ENCODE data around the gene VPS33A. TPM values are rescaled to one million over a fixed set of nuclear protein-coding genes. Genes with fewer than 3 reads are reported as not detected.
A peak's percentile ranks its signal among the peaks of the same experiment; 100 is the strongest.
"Not testable (repeated sequence)": the region's sequence is repeated elsewhere in the genome, so short reads cannot be mapped to it uniquely, and the experiment has no call there.

VPS33A gene
- total and polyA plus RNA-seq, 5 donors from 2014 or later: 27.4 to 51.4 (median 39.7) TPM

GRCh38 chr12:122204167-122205052 is 61.9 kb downstream of the VPS33A start:
- peak; percentile 21 to 25 for ATAC-seq (ENCODE audit: low read depth in 2 of 2)
- peaks cover 5% of the 10 kb centered on the region for H3K27me3 ChIP-seq (ENCODE audit: control insufficient read depth, insufficient read depth, low read length)
- no peak overlapping the region for H3K4me3 ChIP-seq (ENCODE audit: low read depth, low read length)

GRCh38 chr12:122203301-122204166 is 62.8 kb downstream of the VPS33A start, which contains the start of gene B3GNT4:
Gene B3GNT4, plus strand, starts transcription at chr12:122203709. Its CDS starts 910 bp downstream, at chr12:122204619.
- H3K4me3 Mint-ChIP-seq: peak within 1 kb of the TSS; percentile 81 to 88 (median 84)
- peak; percentile 48 to 65 (median 59) for DNase-seq
- no peak within 1 kb of the TSS for H3K27ac Mint-ChIP-seq
- peaks cover 5% of the 10 kb centered on the region for H3K27me3 ChIP-seq (ENCODE audit: control insufficient read depth, insufficient read depth, low read length)
- peak; percentile 56 to 57 for ATAC-seq (ENCODE audit: low read depth in 2 of 2)
- H3K9me3 ChIP-seq (ENCODE audit: control insufficient read depth in 2 of 2, low read length in 2 of 2): no peaks in the 10 kb centered on the region
- peaks cover 0 to 2% (median 0%) of the 10 kb centered on the region in 7 donors for H3K9me3 Mint-ChIP-seq
- peaks cover 8% of the 10 kb centered on the region for H3K36me3 Mint-ChIP-seq
- peak within 1 kb of the TSS; percentile 53 for H3K4me3 ChIP-seq (ENCODE audit: low read depth, low read length)
- no peak within 1 kb of the TSS for H3K27ac ChIP-seq (ENCODE audit: insufficient read depth, low read length, poor library complexity, severe bottlenecking)
- H3K36me3 ChIP-seq (ENCODE audit: control insufficient read depth, insufficient read depth, low read length): peaks cover 13% of the 10 kb centered on the region
- peaks cover 39% of the 10 kb centered on the region for H3K27me3 Mint-ChIP-seq
- H3K4me1 ChIP-seq (ENCODE audit: control insufficient read depth, insufficient read depth, low read length, poor library complexity, severe bottlenecking): peaks cover 13% of the 10 kb centered on the region
- H3K4me1 Mint-ChIP-seq: peaks cover 0 to 17% (median 6%) of the 10 kb centered on the region in 4 donors

More at GRCh38 chr12:122204167-122205052, 61.9 kb downstream of the VPS33A start:
- H3K36me3 ChIP-seq (ENCODE audit: control insufficient read depth, insufficient read depth, low read length): peaks cover 14% of the 10 kb centered on the region
- peak overlapping the region; percentile 23 for H3K27ac ChIP-seq (ENCODE audit: insufficient read depth, low read length, poor library complexity, severe bottlenecking)
- peaks cover 32% of the 10 kb centered on the region for H3K27me3 Mint-ChIP-seq
- peak overlapping the region; percentile 74 to 88 (median 84) for H3K4me3 Mint-ChIP-seq
- peaks cover 10% of the 10 kb centered on the region for H3K36me3 Mint-ChIP-seq
- no peak overlapping the region for H3K27ac Mint-ChIP-seq
- no peak for DNase-seq
- H3K4me1 ChIP-seq (ENCODE audit: control insufficient read depth, insufficient read depth, low read length, poor library complexity, severe bottlenecking): peaks cover 13% of the 10 kb centered on the region
- H3K9me3 ChIP-seq (ENCODE audit: control insufficient read depth in 2 of 2, low read length in 2 of 2): no peaks in the 10 kb centered on the region
- peaks cover 0 to 17% (median 6%) of the 10 kb centered on the region in 4 donors for H3K4me1 Mint-ChIP-seq
- peaks cover 0 to 2% (median 0%) of the 10 kb centered on the region in 7 donors for H3K9me3 Mint-ChIP-seq

GRCh38 chr12:122202811-122203210 is 63.5 kb downstream of the VPS33A start:
- not testable (repeated sequence) for H3K9me3 Mint-ChIP-seq; H3K27ac Mint-ChIP-seq; DNase-seq; H3K27me3 ChIP-seq (ENCODE audit: control insufficient read depth, insufficient read depth, low read length); H3K27ac ChIP-seq (ENCODE audit: insufficient read depth, low read length, poor library complexity, severe bottlenecking); H3K36me3 Mint-ChIP-seq; H3K9me3 ChIP-seq (ENCODE audit: control insufficient read depth in 2 of 2, low read length in 2 of 2); H3K36me3 ChIP-seq (ENCODE audit: control insufficient read depth, insufficient read depth, low read length); ATAC-seq (ENCODE audit: low read depth in 2 of 2)
- Mint-ChIP-seq H3K4me1 (peaks cover 0 to 17% (median 6%) of the 10 kb centered on the region in 4 donors), H3K27me3 (peaks cover 47% of the 10 kb centered on the region), H3K4me3 (peak overlapping the region in 3 of 4 donors; percentile 65 to 81 (median 79))
- Histone ChIP-seq H3K4me3 (ENCODE audit: low read depth, low read length) (peak overlapping the region; percentile 53), H3K4me1 (ENCODE audit: control insufficient read depth, insufficient read depth, low read length, poor library complexity, severe bottlenecking) (peaks cover 13% of the 10 kb centered on the region)

GRCh38 chr12:122202017-122202416 is 64.3 kb downstream of the VPS33A start:
- H3K27me3 Mint-ChIP-seq: peaks cover 53% of the 10 kb centered on the region
- no peak overlapping the region for H3K4me3 ChIP-seq (ENCODE audit: low read depth, low read length)
- H3K4me1 Mint-ChIP-seq: peaks cover 0 to 17% (median 5%) of the 10 kb centered on the region in 4 donors
- H3K27ac ChIP-seq (ENCODE audit: insufficient read depth, low read length, poor library complexity, severe bottlenecking): no peak overlapping the region
- H3K9me3 Mint-ChIP-seq: peaks cover 0 to 2% (median 0%) of the 10 kb centered on the region in 7 donors
- H3K4me3 Mint-ChIP-seq: no peak overlapping the region
- H3K9me3 ChIP-seq (ENCODE audit: control insufficient read depth in 2 of 2, low read length in 2 of 2): no peaks in the 10 kb centered on the region
- no peak overlapping the region for H3K27ac Mint-ChIP-seq
- peaks cover 13% of the 10 kb centered on the region for H3K4me1 ChIP-seq (ENCODE audit: control insufficient read depth, insufficient read depth, low read length, poor library complexity, severe bottlenecking)
- H3K36me3 ChIP-seq (ENCODE audit: control insufficient read depth, insufficient read depth, low read length): no peaks in the 10 kb centered on the region
- H3K36me3 Mint-ChIP-seq: no peaks in the 10 kb centered on the region
- ATAC-seq (ENCODE audit: low read depth in 2 of 2): no peak
- H3K27me3 ChIP-seq (ENCODE audit: control insufficient read depth, insufficient read depth, low read length): peaks cover 8% of the 10 kb centered on the region
- no peak for DNase-seq

- H3K9me3 ChIP-seq (ENCODE audit: control insufficient read depth in 2 of 2, low read length in 2 of 2): no peaks in the 10 kb centered on the region
- Mint-ChIP-seq H3K27ac (no peak overlapping the region), H3K36me3 (no peaks in the 10 kb centered on the region), H3K9me3 (peaks cover 0 to 2% (median 0%) of the 10 kb centered on the region in 7 donors), H3K4me3 (peak overlapping the region in 1 of 4 donors; percentile 11), H3K4me1 (peaks cover 0 to 17% (median 5%) of the 10 kb centered on the region in 4 donors), H3K27me3 (peaks cover 55% of the 10 kb centered on the region)
- H3K36me3 ChIP-seq (ENCODE audit: control insufficient read depth, insufficient read depth, low read length): no peaks in the 10 kb centered on the region
- ATAC-seq (ENCODE audit: low read depth in 2 of 2) (no peak), DNase-seq (no peak)
- H3K27ac ChIP-seq (ENCODE audit: insufficient read depth, low read length, poor library complexity, severe bottlenecking): no peak overlapping the region
- no peak overlapping the region for H3K4me3 ChIP-seq (ENCODE audit: low read depth, low read length)
- peaks cover 11% of the 10 kb centered on the region for H3K27me3 ChIP-seq (ENCODE audit: control insufficient read depth, insufficient read depth, low read length)
- H3K4me1 ChIP-seq (ENCODE audit: control insufficient read depth, insufficient read depth, low read length, poor library complexity, severe bottlenecking): peaks cover 13% of the 10 kb centered on the region
These were observed 64.9 kb downstream of the VPS33A start for GRCh38 chr12:122201381-122201780.

- Histone ChIP-seq H3K27me3 (ENCODE audit: control insufficient read depth, insufficient read depth, low read length) (peaks cover 11% of the 10 kb centered on the region), H3K27ac (ENCODE audit: insufficient read depth, low read length, poor library complexity, severe bottlenecking) (no peak overlapping the region), H3K9me3 (ENCODE audit: control insufficient read depth in 2 of 2, low read length in 2 of 2) (no peaks in the 10 kb centered on the region), H3K36me3 (ENCODE audit: control insufficient read depth, insufficient read depth, low read length) (no peaks in the 10 kb centered on the region), H3K4me1 (ENCODE audit: control insufficient read depth, insufficient read depth, low read length, poor library complexity, severe bottlenecking) (peaks cover 13% of the 10 kb centered on the region), H3K4me3 (ENCODE audit: low read depth, low read length) (no peak overlapping the region)
- H3K36me3 Mint-ChIP-seq: no peaks in the 10 kb centered on the region
- H3K27ac Mint-ChIP-seq: no peak overlapping the region
- H3K4me1 Mint-ChIP-seq: peaks cover 0 to 17% (median 5%) of the 10 kb centered on the region in 4 donors
- H3K4me3 Mint-ChIP-seq: no peak overlapping the region
- H3K9me3 Mint-ChIP-seq: peaks cover 0 to 3% (median 0%) of the 10 kb centered on the region in 7 donors
- DNase-seq (no peak), ATAC-seq (ENCODE audit: low read depth in 2 of 2) (no peak)
- H3K27me3 Mint-ChIP-seq: peaks cover 62% of the 10 kb centered on the region
These were observed 65.6 kb downstream of the VPS33A start for GRCh38 chr12:122200541-122201175.

All from CD4-positive, CD25-positive, alpha-beta regulatory T cell (primary cell).